ENCODE results near the gene TK2.
"Not testable (repeated sequence)": the region's sequence is repeated elsewhere in the genome, so short reads cannot be mapped to it uniquely, and the experiment has no call there.

Gene TK2

GRCh38 chr16:66471716-66472393 lies 78.1 kb downstream of the TK2 start:
- TF ChIP-seq Cebpa-rat (IDR thresholded peaks at IDR 0.05) = no peak
- Histone ChIP-seq H3K27me3 (no peaks in the 10 kb centered on the region), H3K4me3 (no peak overlapping the region), H3K36me3 (no peaks in the 10 kb centered on the region), H4K20me1 (no peaks in the 10 kb centered on the region), H3K27ac (no peak overlapping the region), H3K4me2 (no peak overlapping the region), H3K4me1 (peaks cover 20% of the 10 kb centered on the region), H3K9me3 (peaks cover 5% of the 10 kb centered on the region; the same call in 1 of the 2 replicates), H3K9ac (no peak overlapping the region)

- no peaks in the 10 kb centered on the region for H4K20me1 ChIP-seq
- H3K36me3 ChIP-seq = no peaks in the 10 kb centered on the region
- H3K27ac ChIP-seq = no peak overlapping the region
- no peaks in the 10 kb centered on the region for H3K27me3 ChIP-seq
- no peak overlapping the region for H3K4me2 ChIP-seq
- H3K4me3 ChIP-seq = no peak overlapping the region
- TF ChIP-seq Cebpa-rat (IDR thresholded peaks at IDR 0.05) = no peak
- H3K9ac ChIP-seq = no peak overlapping the region
- peaks cover 11% of the 10 kb centered on the region; the same call in 1 of the 2 replicates for H3K9me3 ChIP-seq
- H3K4me1 ChIP-seq = peaks cover 14% of the 10 kb centered on the region
Measured at GRCh38 chr16:66471264-66471663, 78.7 kb downstream of the TK2 start.

- no peak for TF ChIP-seq Cebpa-rat (IDR thresholded peaks at IDR 0.05)
- Histone ChIP-seq H3K9me3 (peaks cover 11% of the 10 kb centered on the region; the same call in 1 of the 2 replicates), H3K27ac (no peak overlapping the region)
Measured at GRCh38 chr16:66470556-66470955, 79.4 kb downstream of the TK2 start.

GRCh38 chr16:66469947-66470546 lies 79.9 kb downstream of the TK2 start:
- peaks cover 11% of the 10 kb centered on the region; the same call in 1 of the 2 replicates for H3K9me3 ChIP-seq
- H3K4me1 ChIP-seq = peaks cover 5% of the 10 kb centered on the region
- no peaks in the 10 kb centered on the region for H3K27me3 ChIP-seq
- no peak overlapping the region for H3K4me3 ChIP-seq
- H3K36me3 ChIP-seq = no peaks in the 10 kb centered on the region
- H4K20me1 ChIP-seq = no peaks in the 10 kb centered on the region
- H3K4me2 ChIP-seq = no peak overlapping the region
- no peak overlapping the region for H3K27ac ChIP-seq
- no peak for TF ChIP-seq Cebpa-rat (IDR thresholded peaks at IDR 0.05)
- no peak overlapping the region for H3K9ac ChIP-seq

More at GRCh38 chr16:66470556-66470955, 79.4 kb downstream of the TK2 start:
- H3K4me1 ChIP-seq = peaks cover 10% of the 10 kb centered on the region
- no peaks in the 10 kb centered on the region for H4K20me1 ChIP-seq
- H3K9ac ChIP-seq = no peak overlapping the region
- H3K4me2 ChIP-seq = no peak overlapping the region
- no peak overlapping the region for H3K4me3 ChIP-seq
- no peaks in the 10 kb centered on the region for H3K27me3 ChIP-seq
- H3K36me3 ChIP-seq = no peaks in the 10 kb centered on the region

- Histone ChIP-seq H3K9ac (no peak overlapping the region), H3K4me3 (no peak overlapping the region), H3K27ac (no peak overlapping the region), H4K20me1 (no peaks in the 10 kb centered on the region), H3K4me1 (peaks cover under 1% of the 10 kb centered on the region), H3K4me2 (no peak overlapping the region), H3K36me3 (no peaks in the 10 kb centered on the region), H3K9me3 (peaks cover 11% of the 10 kb centered on the region; the same call in 1 of the 2 replicates), H3K27me3 (peaks cover under 1% of the 10 kb centered on the region; the same call in 1 of the 2 replicates)
- no peak for TF ChIP-seq Cebpa-rat (IDR thresholded peaks at IDR 0.05)
Measured at GRCh38 chr16:66469291-66469946, 80.5 kb downstream of the TK2 start.

- TF ChIP-seq Cebpa-rat (IDR thresholded peaks at IDR 0.05) = no peak
- Histone ChIP-seq H3K4me1 (peaks cover 9% of the 10 kb centered on the region), H4K20me1 (no peaks in the 10 kb centered on the region), H3K9ac (no peak overlapping the region), H3K9me3 (peaks cover 11% of the 10 kb centered on the region; the same call in 1 of the 2 replicates), H3K27ac (no peak overlapping the region), H3K4me3 (no peak overlapping the region), H3K4me2 (no peak overlapping the region), H3K36me3 (no peaks in the 10 kb centered on the region), H3K27me3 (peaks cover 3% of the 10 kb centered on the region; the same call in 1 of the 2 replicates)
Measured at GRCh38 chr16:66468321-66468965, 81.5 kb downstream of the TK2 start.

GRCh38 chr16:66467611-66468010 lies 82.3 kb downstream of the TK2 start:
- Histone ChIP-seq H4K20me1 (no peaks in the 10 kb centered on the region), H3K27me3 (peaks cover 3% of the 10 kb centered on the region; the same call in 1 of the 2 replicates), H3K4me3 (no peak overlapping the region), H3K36me3 (no peaks in the 10 kb centered on the region), H3K27ac (no peak overlapping the region), H3K9me3 (peaks cover 11% of the 10 kb centered on the region; the same call in 1 of the 2 replicates), H3K4me2 (no peak overlapping the region), H3K4me1 (peaks cover 9% of the 10 kb centered on the region), H3K9ac (no peak overlapping the region)
- no peak for TF ChIP-seq Cebpa-rat (IDR thresholded peaks at IDR 0.05)

- not testable (repeated sequence) for H3K4me2 ChIP-seq, H3K36me3 ChIP-seq, H3K4me1 ChIP-seq, H3K27me3 ChIP-seq, H3K27ac ChIP-seq, H4K20me1 ChIP-seq, H3K4me3 ChIP-seq, H3K9ac ChIP-seq
- peaks cover 11% of the 10 kb centered on the region; the same call in 1 of the 2 replicates for H3K9me3 ChIP-seq
Measured at GRCh38 chr16:66466636-66467035, 83.3 kb downstream of the TK2 start.

GRCh38 chr16:66465946-66466345 lies 84.0 kb downstream of the TK2 start:
- H3K27me3 ChIP-seq, H3K4me2 ChIP-seq, H3K27ac ChIP-seq, H4K20me1 ChIP-seq, H3K4me1 ChIP-seq, H3K9ac ChIP-seq, H3K36me3 ChIP-seq, H3K4me3 ChIP-seq: not testable (repeated sequence)
- peaks cover 11% of the 10 kb centered on the region; the same call in 1 of the 2 replicates for H3K9me3 ChIP-seq
